ENCODE data around the gene ZNF12. TPM values are rescaled to one million over a fixed set of nuclear protein-coding genes. Genes with fewer than 3 reads are reported as not detected.
"Not testable (repeated sequence)": the region's sequence is repeated elsewhere in the genome, so short reads cannot be mapped to it uniquely, and the experiment has no call there.

The ZNF12 gene
- polyA plus RNA-seq, 1 donor from 2014 or later = 27.9 TPM

- not testable (repeated sequence) for H3K79me2 ChIP-seq (replicated peaks; ENCODE audit: insufficient read depth, low read length); H3K36me3 ChIP-seq (ENCODE audit: insufficient read depth, low read length); H3K27me3 ChIP-seq (ENCODE audit: insufficient read depth, low read depth, low read length); H3F3A ChIP-seq (ENCODE audit: insufficient read depth, low read length, poor library complexity, severe bottlenecking); H3K9me3 ChIP-seq (ENCODE audit: low read length); H3K9me2 ChIP-seq (ENCODE audit: insufficient read depth, low read length); H4K20me1 ChIP-seq (ENCODE audit: insufficient read depth)
- Histone ChIP-seq H3K4me2 (ENCODE audit: low read length) (peak overlapping the region; percentile 3), H3K4me3 (ENCODE audit: low read length) (peak overlapping the region; percentile 81), H2AFZ (ENCODE audit: low read depth, low read length) (peak overlapping the region; percentile 67), H3K9ac (ENCODE audit: low read length) (peak overlapping the region; percentile 81), H3K27ac (ENCODE audit: low read length) (peak overlapping the region; percentile 17)
Measured at GRCh38 chr7:6728893-6729491, 22.2 kb upstream of the ZNF12 start.

GRCh38 chr7:6727663-6728062 is 20.9 kb upstream of the ZNF12 start:
- Histone ChIP-seq H3F3A (ENCODE audit: insufficient read depth, low read length, poor library complexity, severe bottlenecking) (no peaks in the 10 kb centered on the region), H4K20me1 (ENCODE audit: insufficient read depth) (no peaks in the 10 kb centered on the region), H2AFZ (ENCODE audit: low read depth, low read length) (no peak overlapping the region), H3K36me3 (ENCODE audit: insufficient read depth, low read length) (no peaks in the 10 kb centered on the region), H3K9ac (ENCODE audit: low read length) (no peak overlapping the region), H3K27me3 (ENCODE audit: insufficient read depth, low read depth, low read length) (no peaks in the 10 kb centered on the region), H3K4me3 (ENCODE audit: low read length) (no peak overlapping the region), H3K27ac (ENCODE audit: low read length) (no peak overlapping the region), H3K9me2 (ENCODE audit: insufficient read depth, low read length) (no peaks in the 10 kb centered on the region), H3K79me2 (replicated peaks; ENCODE audit: insufficient read depth, low read length) (peaks cover 5% of the 10 kb centered on the region), H3K4me2 (ENCODE audit: low read length) (no peak overlapping the region), H3K9me3 (ENCODE audit: low read length) (no peaks in the 10 kb centered on the region)
- TF ChIP-seq EP300 (conservative IDR thresholded peaks at IDR 0.05; ENCODE audit: poor library complexity, severe bottlenecking) (no peak), EZH2 (IDR thresholded peaks at IDR 0.05; ENCODE audit: borderline replicate concordance, insufficient read depth, low read length, poor library complexity, severe bottlenecking) (no peak)

- not testable (repeated sequence) for H4K20me1 ChIP-seq (ENCODE audit: insufficient read depth); H3K79me2 ChIP-seq (replicated peaks; ENCODE audit: insufficient read depth, low read length); H3K27ac ChIP-seq (ENCODE audit: low read length); H3F3A ChIP-seq (ENCODE audit: insufficient read depth, low read length, poor library complexity, severe bottlenecking); H3K9me3 ChIP-seq (ENCODE audit: low read length); H3K9ac ChIP-seq (ENCODE audit: low read length); H2AFZ ChIP-seq (ENCODE audit: low read depth, low read length); H3K36me3 ChIP-seq (ENCODE audit: insufficient read depth, low read length); H3K4me2 ChIP-seq (ENCODE audit: low read length); H3K9me2 ChIP-seq (ENCODE audit: insufficient read depth, low read length); H3K4me3 ChIP-seq (ENCODE audit: low read length); H3K27me3 ChIP-seq (ENCODE audit: insufficient read depth, low read depth, low read length)
Measured at GRCh38 chr7:6726341-6726740, 19.6 kb upstream of the ZNF12 start.

GRCh38 chr7:6725003-6725402 is 18.3 kb upstream of the ZNF12 start:
- H3K9me2 ChIP-seq (ENCODE audit: insufficient read depth, low read length) = no peaks in the 10 kb centered on the region
- H3K4me3 ChIP-seq (ENCODE audit: low read length) = no peak overlapping the region
- H3K27ac ChIP-seq (ENCODE audit: low read length) = no peak overlapping the region
- no peak overlapping the region for H3K4me2 ChIP-seq (ENCODE audit: low read length)
- H4K20me1 ChIP-seq (ENCODE audit: insufficient read depth) = no peaks in the 10 kb centered on the region
- H3K27me3 ChIP-seq (ENCODE audit: insufficient read depth, low read depth, low read length) = no peaks in the 10 kb centered on the region
- H3K9me3 ChIP-seq (ENCODE audit: low read length) = no peaks in the 10 kb centered on the region
- no peak overlapping the region for H3K9ac ChIP-seq (ENCODE audit: low read length)
- no peaks in the 10 kb centered on the region for H3K36me3 ChIP-seq (ENCODE audit: insufficient read depth, low read length)
- no peak for TF ChIP-seq SMC3 (conservative IDR thresholded peaks at IDR 0.05; ENCODE audit: poor library complexity)
- no peak for TF ChIP-seq POLR2AphosphoS5 (IDR thresholded peaks at IDR 0.05)
- no peak for TF ChIP-seq RAD21 (conservative IDR thresholded peaks at IDR 0.05)
- no peak for TF ChIP-seq EP300 (conservative IDR thresholded peaks at IDR 0.05; ENCODE audit: poor library complexity, severe bottlenecking)
- no peak for TF ChIP-seq REST (IDR thresholded peaks at IDR 0.05; ENCODE audit: borderline replicate concordance)
- no peak for TF ChIP-seq TAF1 (IDR thresholded peaks at IDR 0.05; ENCODE audit: low read depth)
- no peak for TF ChIP-seq EZH2 (IDR thresholded peaks at IDR 0.05; ENCODE audit: borderline replicate concordance, insufficient read depth, low read length, poor library complexity, severe bottlenecking)
- no peak for TF ChIP-seq CTCF (IDR thresholded peaks at IDR 0.05; ENCODE audit: poor library complexity, severe bottlenecking)
- no peak for TF ChIP-seq MXI1 (conservative IDR thresholded peaks at IDR 0.05; ENCODE audit: poor library complexity, severe bottlenecking)
- H3F3A ChIP-seq (ENCODE audit: insufficient read depth, low read length, poor library complexity, severe bottlenecking) = no peaks in the 10 kb centered on the region
- peaks cover 1% of the 10 kb centered on the region for H3K79me2 ChIP-seq (replicated peaks; ENCODE audit: insufficient read depth, low read length)
- no peak overlapping the region for H2AFZ ChIP-seq (ENCODE audit: low read depth, low read length)

- H3K9me2 ChIP-seq (ENCODE audit: insufficient read depth, low read length); H3K4me3 ChIP-seq (ENCODE audit: low read length); H3K27me3 ChIP-seq (ENCODE audit: insufficient read depth, low read depth, low read length); H3F3A ChIP-seq (ENCODE audit: insufficient read depth, low read length, poor library complexity, severe bottlenecking); H3K27ac ChIP-seq (ENCODE audit: low read length); H3K36me3 ChIP-seq (ENCODE audit: insufficient read depth, low read length); H2AFZ ChIP-seq (ENCODE audit: low read depth, low read length); H3K9ac ChIP-seq (ENCODE audit: low read length); H3K79me2 ChIP-seq (replicated peaks; ENCODE audit: insufficient read depth, low read length); H3K9me3 ChIP-seq (ENCODE audit: low read length); H3K4me2 ChIP-seq (ENCODE audit: low read length); H4K20me1 ChIP-seq (ENCODE audit: insufficient read depth): not testable (repeated sequence)
Measured at GRCh38 chr7:6724351-6724750, 17.6 kb upstream of the ZNF12 start.
